Iris pigment epithelial cell (primary cell): ENCODE measurements around the gene ZNF74.
A peak's percentile ranks its signal among the peaks of the same experiment; 100 is the strongest.
"Not testable (repeated sequence)": the region's sequence is repeated elsewhere in the genome, so short reads cannot be mapped to it uniquely, and the experiment has no call there.

Experiments
- DNase-seq: peaks from one replicate; pipeline ENCODE4 v3.0.0-alpha.2; 2011; ENCODE audit warnings: low read depth

ZNF74 gene

DNA sequence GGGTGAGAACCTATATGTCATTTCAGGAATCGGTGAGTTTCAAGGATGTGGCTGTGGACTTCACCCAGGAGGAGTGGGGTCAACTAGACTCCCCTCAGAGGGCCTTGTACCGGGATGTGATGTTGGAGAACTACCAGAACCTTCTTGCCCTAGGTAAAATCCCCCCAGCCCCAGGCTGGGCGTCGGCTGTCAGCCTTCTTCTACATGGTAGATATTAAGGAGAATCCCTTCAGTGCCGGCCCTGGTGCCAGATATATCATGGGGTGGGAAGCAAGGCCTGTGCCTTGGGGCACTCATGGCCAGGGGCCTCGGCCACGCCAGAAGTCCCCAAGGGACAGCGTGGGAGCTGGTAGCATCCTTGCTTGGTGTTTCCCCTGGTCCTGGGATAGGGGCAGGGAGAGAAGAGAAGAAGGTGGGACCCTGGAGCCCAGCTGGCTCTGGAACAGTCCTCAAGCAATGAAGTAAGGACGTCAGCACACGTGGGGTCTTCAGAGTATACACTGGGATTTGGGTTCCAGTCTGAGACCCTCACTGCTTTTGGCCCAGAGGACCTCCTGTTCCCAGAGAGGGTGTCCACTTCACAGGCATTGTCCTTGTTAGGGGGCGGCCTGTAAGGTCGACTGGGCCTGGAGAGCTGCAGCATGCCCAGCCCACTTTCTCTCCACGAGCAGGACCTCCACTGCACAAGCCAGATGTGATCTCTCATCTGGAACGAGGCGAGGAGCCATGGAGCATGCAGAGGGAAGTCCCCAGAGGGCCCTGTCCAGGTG, 6.8 kb downstream of the ZNF74 start:
- no peak for DNase-seq

- DNase-seq = no peak
Observed at GRCh38 chr22:20401376-20402014, 7.5 kb downstream of the ZNF74 start.

DNA sequence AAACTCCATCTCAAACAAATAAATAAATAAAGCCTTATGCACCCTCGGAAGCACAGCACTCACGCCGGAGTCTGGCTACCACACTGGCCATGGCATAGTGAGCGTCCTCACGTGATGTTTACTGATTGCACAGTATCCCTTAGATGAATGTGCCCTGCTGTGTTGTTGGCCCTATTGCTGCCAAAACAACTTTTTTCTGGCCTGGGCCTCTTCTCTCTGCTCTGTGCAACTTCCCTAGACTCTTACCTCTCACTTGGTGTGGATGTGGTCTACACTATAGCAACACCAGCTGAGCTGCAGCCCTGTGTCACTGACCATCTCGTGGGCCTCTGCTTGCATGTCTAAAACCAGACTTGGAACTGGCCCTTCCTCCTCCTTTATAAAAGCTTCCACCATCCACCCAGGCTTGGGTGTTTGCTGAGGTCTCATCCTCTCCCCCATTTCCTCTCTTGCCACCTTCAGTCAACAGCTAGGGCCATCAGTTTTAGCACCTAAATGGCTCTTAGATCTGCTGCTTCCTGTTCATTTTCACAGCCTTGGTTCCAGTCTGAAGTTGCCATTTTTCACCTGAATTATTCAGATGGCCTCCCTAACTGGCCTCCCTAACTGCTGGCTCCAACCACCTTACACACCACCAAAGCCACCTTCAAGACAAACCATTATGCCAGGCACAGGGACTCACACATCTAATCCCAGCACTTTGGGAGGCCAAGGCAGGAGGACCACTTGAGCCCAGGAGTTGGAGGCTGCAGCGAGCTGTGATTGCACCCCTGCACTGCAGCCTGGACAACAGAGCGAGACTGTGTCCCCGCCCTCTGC, 9.2 kb downstream of the ZNF74 start:
- DNase-seq = no peak

DNA sequence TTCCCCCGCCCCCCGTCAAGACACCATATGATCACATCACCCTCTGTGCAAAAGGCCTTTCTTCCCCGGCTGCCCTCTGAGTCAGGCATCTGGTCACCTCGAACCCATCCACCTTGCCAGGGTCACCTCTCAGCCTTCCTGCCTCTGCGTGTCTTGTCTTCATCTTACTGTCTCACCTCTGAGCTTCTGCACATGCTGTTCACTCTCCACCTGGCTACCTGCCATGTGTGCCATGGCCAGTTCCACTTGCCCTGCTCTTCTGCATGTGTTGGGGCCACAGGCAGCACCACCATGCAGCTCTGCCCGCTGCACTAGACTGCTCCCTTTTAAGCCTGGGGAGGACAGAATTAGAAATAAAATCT, 9.8 kb downstream of the ZNF74 start:
- DNase-seq = no peak

DNA sequence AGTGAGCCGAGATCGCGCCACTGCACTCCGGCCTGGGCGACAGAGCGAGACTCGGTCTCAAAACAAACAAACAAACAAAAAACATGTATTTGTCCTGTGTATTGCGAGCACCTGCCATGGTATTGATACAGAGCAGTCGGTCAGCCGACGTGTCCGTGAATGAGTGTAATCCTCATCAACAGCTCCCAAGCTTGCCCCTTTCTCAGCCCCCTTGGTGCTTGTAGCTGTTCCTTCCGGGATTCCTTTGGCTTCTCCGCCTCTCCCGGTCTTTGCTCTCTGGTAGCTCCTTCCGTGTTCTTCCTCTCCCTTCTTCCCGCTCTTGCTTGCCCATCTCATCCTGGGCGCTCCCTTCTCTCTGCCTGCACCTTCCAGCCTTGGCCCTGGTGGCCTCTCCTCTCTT, 10.9 kb downstream of the ZNF74 start:
- DNase-seq = no peak

GRCh38 chr22:20405291-20405930, 11.5 kb downstream of the ZNF74 start:
- no peak for DNase-seq

GRCh38 chr22:20405931-20406685, 12.2 kb downstream of the ZNF74 start:
- no peak for DNase-seq

- no peak for DNase-seq
Observed at GRCh38 chr22:20406686-20407408, 12.9 kb downstream of the ZNF74 start.

- DNase-seq = no peak
Observed at GRCh38 chr22:20407829-20408228, 13.9 kb downstream of the ZNF74 start.

DNA sequence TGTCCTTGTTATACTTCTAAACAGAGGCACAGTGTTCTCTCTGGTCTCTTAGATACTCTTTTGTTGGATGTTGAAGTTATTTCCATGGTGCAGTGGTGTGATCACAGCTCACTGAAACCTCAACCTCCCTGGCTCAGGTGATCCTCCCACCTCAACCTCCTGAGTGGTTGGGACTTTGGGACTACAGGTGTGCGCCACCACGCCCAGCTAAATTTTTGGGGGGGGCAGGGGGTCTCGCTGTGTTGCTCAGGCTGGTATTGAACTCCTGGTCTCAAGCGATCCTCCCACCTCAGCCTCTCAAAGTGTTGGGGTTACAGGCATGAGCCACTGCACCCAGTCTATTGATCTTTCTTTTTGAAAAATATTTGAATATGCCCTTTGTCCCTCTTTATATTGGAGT, 14.9 kb downstream of the ZNF74 start:
- DNase-seq = no peak

DNA sequence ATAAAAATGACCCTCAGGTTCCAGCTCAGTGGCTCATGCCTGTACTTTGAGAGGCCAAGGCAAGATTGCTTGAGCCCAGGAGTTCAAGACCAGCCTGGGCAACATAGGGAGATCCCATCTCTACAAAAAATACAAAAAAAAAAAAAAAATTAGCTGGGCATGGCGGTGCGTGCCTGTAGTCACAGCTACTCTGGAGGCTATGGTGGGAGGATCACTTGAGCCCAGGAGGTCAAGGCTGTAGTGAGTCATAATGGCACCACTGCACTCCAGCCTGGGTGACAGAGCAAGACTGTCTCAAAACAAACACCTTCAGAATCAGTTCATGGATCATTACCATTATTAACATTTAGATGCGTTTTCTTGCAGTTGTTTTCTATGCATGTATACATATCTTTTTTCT, 15.4 kb downstream of the ZNF74 start:
- not testable (repeated sequence) for DNase-seq

- DNase-seq = no peak
Observed at GRCh38 chr22:20412474-20413216, 18.7 kb downstream of the ZNF74 start.

GRCh38 chr22:20413217-20414058, 19.5 kb downstream of the ZNF74 start:
- no peak for DNase-seq

GRCh38 chr22:20414059-20414440, 20.1 kb downstream of the ZNF74 start:
- DNase-seq = no peak

DNA sequence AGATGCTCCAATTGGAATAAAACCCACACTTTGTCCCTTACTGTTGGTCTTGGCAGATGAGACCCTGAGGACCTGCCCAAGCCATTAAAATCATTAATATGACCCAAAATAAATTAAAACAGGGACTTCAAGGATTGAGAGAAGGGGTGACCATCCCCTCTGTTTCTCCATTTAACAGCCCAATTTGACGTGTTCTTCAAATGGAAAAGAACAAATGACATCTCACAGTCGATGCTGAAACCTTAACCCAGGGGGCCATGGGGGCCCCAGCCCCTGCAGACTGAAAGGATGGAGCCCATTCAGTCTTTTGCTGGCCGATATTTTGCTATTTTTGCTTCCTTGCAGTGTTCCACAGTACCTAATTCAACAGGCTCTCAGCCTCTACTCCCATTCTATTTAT, 20.5 kb downstream of the ZNF74 start:
- no peak for DNase-seq

DNA sequence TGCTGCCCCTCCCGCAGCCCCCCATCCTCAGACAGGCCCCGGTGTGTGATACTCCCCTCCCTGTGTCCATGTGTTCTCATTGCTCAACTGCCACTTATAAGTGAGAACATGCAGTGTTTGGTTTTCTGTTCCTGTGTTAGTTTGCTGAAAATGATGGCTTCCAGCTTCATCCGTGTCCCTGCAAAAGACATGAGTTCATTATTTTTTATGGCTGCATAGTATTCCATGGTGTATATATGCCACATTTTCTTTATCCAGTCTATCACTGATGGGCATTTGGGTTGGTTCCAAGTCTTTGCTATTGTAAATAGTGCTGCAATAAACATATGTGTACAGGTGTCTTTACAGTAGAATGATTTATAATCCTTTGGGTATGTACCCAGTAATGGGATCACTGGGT, 21.3 kb downstream of the ZNF74 start:
- DNase-seq = not testable (repeated sequence)

GRCh38 chr22:20415699-20416098, 21.7 kb downstream of the ZNF74 start:
- not testable (repeated sequence) for DNase-seq

- peak; percentile 78 for DNase-seq
Observed at GRCh38 chr22:20418211-20418788, 24.3 kb downstream of the ZNF74 start.

DNA sequence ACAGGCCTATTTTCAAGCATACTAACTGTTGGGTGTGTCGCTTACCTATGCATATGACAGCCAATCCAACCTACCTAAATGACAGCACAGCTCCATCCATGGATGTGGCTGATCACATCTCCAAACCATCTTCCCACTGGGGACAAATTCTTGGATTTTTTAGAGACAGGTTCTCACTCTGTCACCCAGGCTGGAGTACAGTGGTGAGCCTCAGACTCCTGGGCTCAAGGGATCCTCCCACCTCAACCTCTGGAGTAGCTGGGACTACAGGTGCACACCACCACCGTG, 25.7 kb downstream of the ZNF74 start:
- DNase-seq = no peak
